ENCODE data around the gene PKLR. TPM values are rescaled to one million over a fixed set of nuclear protein-coding genes. Genes with fewer than 3 reads are reported as not detected.
"Not testable (repeated sequence)": the region's sequence is repeated elsewhere in the genome, so short reads cannot be mapped to it uniquely, and the experiment has no call there.

The PKLR gene
- total and polyA plus RNA-seq, 3 donors from 2014 or later: 0.25 to 2.0 (median 0.87) TPM

GRCh38 chr1:155251566-155251965 is 49.7 kb downstream of the PKLR start:
- Histone ChIP-seq H3K27me3 (no peaks in the 10 kb centered on the region), H3K4me3 (no peak overlapping the region), H3K27ac (no peak overlapping the region), H3K4me1 (peaks cover 40% of the 10 kb centered on the region), H3K36me3 (ENCODE audit: low read depth, missing control alignments) (no peaks in the 10 kb centered on the region), H3K9me3 (no peaks in the 10 kb centered on the region)
- DNase-seq: no peak
- intact Hi-C loops (cut with DNase I; ENCODE audit: low total_unique reads): loop anchor here (10.0 kb wide), 2 partner anchors 73 to 343 kb away; partner anchors contain the start of gene RUSC1
- WGBS, 2 donors: 58 to 67% methylated on average over 7 of the region's 7 CpGs
- no peak for TF ChIP-seq POLR2A (IDR thresholded peaks at IDR 0.05)
- no peak for TF ChIP-seq CTCF (IDR thresholded peaks at IDR 0.05)

- TF ChIP-seq CTCF (IDR thresholded peaks at IDR 0.05) (peak; percentile 95 to 99 (median 98)), POLR2A (IDR thresholded peaks at IDR 0.05) (no peak)
- Histone ChIP-seq H3K9me3 (no peaks in the 10 kb centered on the region), H3K4me3 (peak overlapping the region; percentile 5 to 47), H3K27ac (peak overlapping the region in 1 of 2 donors; percentile 32), H3K27me3 (no peaks in the 10 kb centered on the region), H3K4me1 (peaks cover 36% of the 10 kb centered on the region), H3K36me3 (ENCODE audit: low read depth, missing control alignments) (no peaks in the 10 kb centered on the region)
- WGBS, 2 donors: 27 to 46% methylated on average over 7 to 23 of the region's 23 CpGs
- peak; percentile 94 for DNase-seq
- intact Hi-C loops (cut with DNase I; ENCODE audit: low total_unique reads): loop anchor here (10.0 kb wide), 2 partner anchors 74 to 344 kb away; partner anchors contain the start of gene RUSC1
These were observed 50.4 kb downstream of the PKLR start for GRCh38 chr1:155250633-155251449.

- Histone ChIP-seq H3K9me3 (no peaks in the 10 kb centered on the region), H3K27me3 (no peaks in the 10 kb centered on the region), H3K4me1 (peaks cover 33% of the 10 kb centered on the region), H3K36me3 (ENCODE audit: low read depth, missing control alignments) (no peaks in the 10 kb centered on the region), H3K4me3 (peak overlapping the region; percentile 5 to 47), H3K27ac (no peak overlapping the region)
- 40% methylated on average over 24 of the region's 28 CpGs; no CpG with 5 or more reads in 1 of the 2 donors for WGBS, 2 donors
- no peak for DNase-seq
- intact Hi-C loops (cut with DNase I; ENCODE audit: low total_unique reads): loop anchor here (10.0 kb wide), 2 partner anchors 75 to 345 kb away; partner anchors contain the start of gene RUSC1
- TF ChIP-seq POLR2A (IDR thresholded peaks at IDR 0.05) (no peak), CTCF (IDR thresholded peaks at IDR 0.05) (no peak)
These were observed 51.0 kb downstream of the PKLR start for GRCh38 chr1:155250246-155250632.

GRCh38 chr1:155247667-155248553 is 53.3 kb downstream of the PKLR start:
- DNase-seq: no peak
- intact Hi-C loops (cut with DNase I; ENCODE audit: low total_unique reads): no loop called here
- H3K27ac ChIP-seq: no peak overlapping the region
- no peaks in the 10 kb centered on the region for H3K27me3 ChIP-seq
- TF ChIP-seq POLR2A (IDR thresholded peaks at IDR 0.05): no peak
- no peak for TF ChIP-seq CTCF (IDR thresholded peaks at IDR 0.05)
- peaks cover 24% of the 10 kb centered on the region for H3K4me1 ChIP-seq
- no peaks in the 10 kb centered on the region for H3K36me3 ChIP-seq (ENCODE audit: low read depth, missing control alignments)
- WGBS, 2 donors: 86 to 91% methylated on average over 18 to 26 of the region's 26 CpGs
- no peaks in the 10 kb centered on the region for H3K9me3 ChIP-seq
- no peak overlapping the region for H3K4me3 ChIP-seq

GRCh38 chr1:155246796-155247195 is 54.4 kb downstream of the PKLR start:
- H3K4me3 ChIP-seq; H3K27me3 ChIP-seq; intact Hi-C loops (cut with DNase I; ENCODE audit: low total_unique reads); H3K27ac ChIP-seq; H3K9me3 ChIP-seq; H3K36me3 ChIP-seq (ENCODE audit: low read depth, missing control alignments); DNase-seq: not testable (repeated sequence)
- peaks cover 21% of the 10 kb centered on the region for H3K4me1 ChIP-seq
- WGBS, 2 donors: 94 to 96% methylated on average over 3 of the region's 3 CpGs

Data from testis (tissue), 3 donors.